ENCODE data around the gene KMT2C.
"Not testable (repeated sequence)": the region's sequence is repeated elsewhere in the genome, so short reads cannot be mapped to it uniquely, and the experiment has no call there.

Gene KMT2C

GRCh38 chr7:152313217-152313616 is 122.6 kb downstream of the KMT2C start:
- DNase-seq (ENCODE audit: low read depth) = no peak

GRCh38 chr7:152312316-152312715 is 123.5 kb downstream of the KMT2C start:
- DNase-seq (ENCODE audit: low read depth) = no peak

DNA sequence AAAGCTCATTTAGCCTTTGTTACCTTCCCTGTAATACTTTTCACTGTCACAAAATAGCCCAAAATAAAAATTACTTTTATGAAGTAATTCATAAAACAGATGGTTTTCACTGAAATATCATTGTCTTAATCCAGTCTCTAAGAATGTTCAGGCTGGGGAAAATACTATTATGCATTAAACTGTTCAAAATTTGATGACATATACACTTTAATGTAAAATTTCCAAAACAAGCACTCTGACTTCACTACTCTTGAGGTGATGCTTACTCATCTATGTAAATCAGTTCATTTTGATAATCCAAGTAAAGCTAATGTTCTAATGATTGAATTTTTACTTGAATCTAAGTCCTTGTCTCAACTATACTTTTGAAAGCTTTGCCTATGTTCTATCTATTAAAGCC is 127.9 kb downstream of the KMT2C start:
- DNase-seq (ENCODE audit: low read depth) = no peak

DNA sequence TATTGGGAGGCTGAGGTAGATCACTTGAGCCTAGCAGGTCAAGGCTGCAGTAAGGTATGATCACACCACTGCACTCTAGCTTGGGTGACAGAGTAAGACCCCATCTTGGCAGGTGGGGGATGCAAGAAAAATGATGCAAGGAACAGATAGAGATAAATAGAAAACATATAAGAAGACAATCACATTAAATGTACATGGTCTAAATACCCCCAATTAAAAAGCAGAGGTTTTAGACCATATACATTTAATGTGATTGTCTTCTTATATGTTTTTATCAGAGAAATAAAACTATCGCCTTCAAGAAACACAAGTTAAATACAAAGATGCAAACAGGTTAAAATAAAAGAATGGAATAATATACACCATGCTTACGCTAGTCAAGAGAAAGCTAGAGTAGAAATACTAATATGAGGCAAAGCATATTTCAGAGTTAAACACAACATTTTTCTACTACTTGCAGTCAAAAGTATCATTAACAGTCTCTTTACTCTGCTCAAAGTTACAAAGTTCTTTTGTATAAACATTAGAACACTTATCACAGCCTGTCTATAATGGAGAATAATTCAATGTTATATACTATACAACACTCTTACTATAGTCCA is 136.2 kb downstream of the KMT2C start:
- not testable (repeated sequence) for DNase-seq (ENCODE audit: low read depth)

DNA sequence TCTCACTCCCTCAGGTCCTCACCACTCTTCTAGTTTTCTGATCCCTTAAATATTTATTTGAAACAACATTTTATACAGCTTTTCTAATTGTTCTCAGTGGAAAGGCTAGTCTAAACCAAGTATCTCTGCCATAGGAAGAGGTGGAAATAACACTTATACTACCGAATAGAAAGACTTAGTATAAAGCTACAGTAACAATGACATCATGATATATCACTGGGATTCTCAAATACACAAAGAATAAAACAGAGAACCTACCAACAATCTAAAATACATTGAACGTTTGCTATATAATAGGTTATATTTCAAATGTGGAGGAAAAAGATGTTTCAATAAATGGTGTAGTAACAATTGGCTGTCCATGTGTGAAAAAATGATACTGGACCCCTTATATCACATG is 142.9 kb downstream of the KMT2C start:
- DNase-seq (ENCODE audit: low read depth) = no peak

GRCh38 chr7:152286972-152287371 is 148.8 kb downstream of the KMT2C start:
- DNase-seq (ENCODE audit: low read depth) = not testable (repeated sequence)

DNA sequence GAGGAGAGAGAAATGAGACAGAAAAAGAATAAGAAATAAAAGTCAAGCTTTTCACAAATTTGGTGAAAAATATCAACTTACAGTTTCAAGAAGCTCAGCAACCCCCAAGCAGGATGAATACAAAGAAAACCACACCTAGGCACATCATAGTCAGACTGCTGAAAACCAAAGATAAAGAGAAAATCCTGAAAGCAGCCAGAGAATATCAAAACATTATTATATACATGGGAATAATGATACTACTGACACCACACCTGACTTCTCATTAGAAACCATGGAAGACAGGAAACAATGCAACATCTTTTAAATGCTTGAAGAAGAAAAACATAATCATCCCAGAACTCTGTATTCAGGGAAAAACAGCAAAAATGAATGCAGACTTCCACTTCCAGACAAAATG is 149.6 kb downstream of the KMT2C start:
- DNase-seq (ENCODE audit: low read depth) = not testable (repeated sequence)

DNA sequence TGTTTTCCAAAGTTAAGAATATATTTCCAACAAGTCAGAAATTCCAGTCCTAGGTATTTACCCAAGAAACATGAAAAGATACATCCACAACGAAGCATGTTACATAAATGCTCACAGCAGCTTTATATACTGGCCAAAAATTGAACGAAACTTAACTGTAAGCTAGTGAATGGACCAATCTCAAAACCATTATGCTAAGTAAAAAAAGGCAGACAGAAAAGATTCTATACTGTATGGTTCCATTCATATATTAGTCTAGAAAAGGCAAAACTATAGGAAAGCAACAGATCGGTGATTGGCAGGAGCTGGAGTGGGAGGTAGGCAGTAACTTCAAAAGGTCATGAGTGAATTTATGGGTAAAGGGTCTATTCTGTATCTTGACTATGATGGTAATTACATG is 150.8 kb downstream of the KMT2C start:
- not testable (repeated sequence) for DNase-seq (ENCODE audit: low read depth)

DNA sequence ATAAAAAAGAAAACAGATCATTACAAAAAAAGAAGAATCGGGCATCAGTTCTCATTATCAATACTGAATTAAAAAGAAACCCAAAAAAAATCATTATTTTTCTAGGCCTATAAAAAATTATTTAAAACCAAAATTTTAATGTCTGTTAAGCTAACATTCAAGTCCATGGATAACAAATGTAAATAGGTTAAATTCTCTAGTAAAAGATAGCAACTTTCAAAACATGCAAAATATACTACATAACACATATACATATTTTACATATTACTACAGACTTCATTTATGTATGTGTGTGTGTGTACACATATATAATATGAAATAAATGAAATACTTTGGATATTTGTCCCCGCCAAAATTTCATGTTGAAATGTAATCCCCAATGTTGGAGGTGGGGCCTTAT is 158.1 kb downstream of the KMT2C start:
- DNase-seq (ENCODE audit: low read depth) = not testable (repeated sequence)

- DNase-seq (ENCODE audit: low read depth) = not testable (repeated sequence)
Observed at GRCh38 chr7:152270427-152270826, 165.4 kb downstream of the KMT2C start.

DNA sequence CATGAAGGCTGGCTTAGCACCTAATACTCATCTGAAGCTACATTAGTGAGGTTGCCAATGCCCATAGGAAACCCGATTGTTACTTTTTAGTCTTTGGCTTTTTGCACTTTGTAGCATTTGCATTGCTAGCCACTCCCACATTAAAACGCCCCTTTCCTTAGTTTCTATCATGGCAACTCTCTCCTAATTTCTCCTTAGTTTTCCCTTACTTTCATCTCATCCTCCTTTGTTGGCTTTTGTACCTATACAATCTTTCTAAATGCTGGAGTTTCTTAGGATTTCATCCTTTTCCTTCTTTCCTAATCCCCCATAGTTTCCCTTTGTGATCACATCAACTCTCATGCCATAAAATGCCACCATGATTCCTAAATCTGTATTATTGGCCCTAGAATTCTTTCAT is 168.9 kb downstream of the KMT2C start:
- DNase-seq (ENCODE audit: low read depth) = not testable (repeated sequence)

DNA sequence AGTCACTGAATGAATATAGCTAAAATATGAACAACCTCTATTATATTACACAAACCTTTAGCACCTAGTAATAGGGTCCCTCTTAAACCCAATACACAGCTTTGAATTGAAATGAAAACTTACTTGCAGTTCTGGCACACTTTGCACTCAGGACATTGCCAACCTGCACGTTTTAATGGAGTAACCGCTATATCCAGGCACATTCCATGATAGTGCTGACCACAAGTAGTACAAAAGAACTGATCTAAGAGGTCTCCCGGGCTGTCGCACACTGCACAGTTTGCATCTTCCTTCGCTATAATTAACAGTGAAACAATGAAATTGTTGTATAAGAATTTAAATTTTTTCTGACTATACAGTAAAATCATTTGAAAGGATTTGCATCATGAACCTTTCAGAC is 170.9 kb downstream of the KMT2C start:
- DNase-seq (ENCODE audit: low read depth) = not testable (repeated sequence)

- DNase-seq (ENCODE audit: low read depth) = not testable (repeated sequence)
Observed at GRCh38 chr7:152262146-152262545, 173.7 kb downstream of the KMT2C start.

DNA sequence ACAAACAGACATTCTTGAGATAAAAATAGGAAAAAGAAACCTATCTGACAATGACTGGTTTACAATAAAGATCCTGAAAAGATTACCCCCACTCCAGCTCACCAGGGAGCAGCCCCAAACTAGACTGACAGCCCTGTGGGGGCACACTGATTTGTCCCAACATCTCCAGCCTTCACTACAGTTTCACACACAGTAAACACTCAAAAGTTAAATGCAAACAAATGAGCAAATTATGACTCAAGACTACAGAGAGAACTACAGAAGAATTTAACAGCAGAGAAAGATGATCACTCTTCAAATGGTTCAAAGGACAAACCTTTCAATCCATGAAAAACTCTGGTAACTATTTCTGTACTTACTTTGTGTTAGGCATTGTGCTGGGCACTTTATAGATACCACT is 176.2 kb downstream of the KMT2C start:
- DNase-seq (ENCODE audit: low read depth) = not testable (repeated sequence)

GRCh38 chr7:152247851-152248250 is 188.0 kb downstream of the KMT2C start:
- DNase-seq (ENCODE audit: low read depth) = not testable (repeated sequence)

GRCh38 chr7:152245417-152245816 is 190.4 kb downstream of the KMT2C start:
- DNase-seq (ENCODE audit: low read depth) = not testable (repeated sequence)

DNA sequence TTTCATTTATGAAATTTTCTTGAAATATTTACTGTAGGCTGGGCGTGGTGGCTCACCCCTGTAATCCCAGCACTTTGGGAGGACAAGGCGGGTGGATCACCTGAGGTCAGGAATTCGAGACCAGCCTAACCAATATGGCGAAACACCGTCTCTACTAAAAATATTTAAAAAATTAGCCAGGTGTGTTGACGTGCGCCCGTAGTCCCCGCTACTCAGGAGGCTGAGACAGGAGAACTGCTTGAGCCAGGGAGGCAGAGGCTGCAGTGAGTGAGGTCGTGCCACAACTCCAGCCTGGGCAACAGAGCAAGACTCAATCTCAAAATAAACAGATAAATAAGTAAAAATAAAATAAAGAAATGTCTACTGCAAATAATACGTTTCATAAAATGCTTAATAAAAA is 192.3 kb downstream of the KMT2C start:
- DNase-seq (ENCODE audit: low read depth) = not testable (repeated sequence)

GRCh38 chr7:152241301-152241700 is 194.5 kb downstream of the KMT2C start:
- not testable (repeated sequence) for DNase-seq (ENCODE audit: low read depth)

- DNase-seq (ENCODE audit: low read depth) = not testable (repeated sequence)
Observed at GRCh38 chr7:152236306-152236705, 199.5 kb downstream of the KMT2C start.

GRCh38 chr7:152234421-152234820 is 201.4 kb downstream of the KMT2C start:
- not testable (repeated sequence) for DNase-seq (ENCODE audit: low read depth)

DNA sequence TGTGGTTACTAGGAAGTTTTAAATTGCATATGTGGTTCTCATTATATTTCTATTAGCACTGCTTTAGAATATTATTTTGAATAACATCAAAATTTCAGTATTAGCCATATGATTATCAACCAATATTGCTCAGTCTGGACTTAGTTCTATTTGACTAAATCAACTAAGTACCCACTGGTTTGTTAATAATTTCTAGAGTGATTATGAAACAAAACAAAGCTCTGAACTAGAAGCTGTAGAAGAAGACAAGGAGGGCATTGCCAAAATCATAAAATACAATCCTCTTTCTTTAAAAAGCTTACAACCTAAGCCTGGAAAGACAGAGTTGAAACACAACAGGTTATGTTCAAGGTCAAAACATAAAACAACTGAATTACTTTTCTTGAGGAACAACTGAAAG is 204.7 kb downstream of the KMT2C start:
- DNase-seq (ENCODE audit: low read depth) = no peak

DNA sequence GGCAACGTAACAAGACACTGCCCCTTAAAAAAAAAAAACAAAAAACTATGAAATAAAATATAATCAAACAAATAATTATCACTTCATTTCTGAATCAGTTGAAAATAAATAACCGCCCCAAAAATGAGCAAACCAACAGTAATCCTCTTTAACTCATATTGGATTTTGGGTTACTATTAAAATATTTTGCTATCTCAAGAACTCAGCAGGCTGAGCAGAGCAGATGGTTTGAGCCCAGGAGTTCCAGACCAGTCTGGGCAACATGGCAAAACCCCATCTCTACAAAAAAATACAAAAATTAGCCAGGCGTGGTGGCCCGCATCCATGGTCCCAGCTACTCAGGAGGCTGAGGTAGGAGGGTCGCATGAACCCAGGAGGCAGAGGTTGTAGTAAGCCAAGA is 216.2 kb downstream of the KMT2C start:
- DNase-seq (ENCODE audit: low read depth) = not testable (repeated sequence)

DNA sequence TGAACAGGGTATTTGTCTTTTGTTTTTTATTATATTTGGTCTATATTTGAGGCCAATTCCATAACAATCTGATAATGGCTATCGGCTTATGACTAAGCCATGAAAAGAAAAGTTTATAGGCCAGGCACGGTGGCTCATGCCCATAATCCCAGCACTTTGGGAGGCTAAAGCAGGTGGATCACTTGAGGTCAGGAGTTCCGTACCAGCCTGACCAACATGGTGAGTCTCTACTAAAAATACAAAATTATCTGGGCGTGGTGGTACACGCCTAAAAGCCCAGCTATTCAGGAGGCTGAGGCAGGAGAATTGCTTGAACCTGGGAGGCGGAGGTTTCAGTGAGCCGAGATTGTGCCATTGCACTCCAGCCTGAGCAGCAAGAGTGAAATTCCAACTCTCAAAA is 227.0 kb downstream of the KMT2C start:
- DNase-seq (ENCODE audit: low read depth) = not testable (repeated sequence)

DNA sequence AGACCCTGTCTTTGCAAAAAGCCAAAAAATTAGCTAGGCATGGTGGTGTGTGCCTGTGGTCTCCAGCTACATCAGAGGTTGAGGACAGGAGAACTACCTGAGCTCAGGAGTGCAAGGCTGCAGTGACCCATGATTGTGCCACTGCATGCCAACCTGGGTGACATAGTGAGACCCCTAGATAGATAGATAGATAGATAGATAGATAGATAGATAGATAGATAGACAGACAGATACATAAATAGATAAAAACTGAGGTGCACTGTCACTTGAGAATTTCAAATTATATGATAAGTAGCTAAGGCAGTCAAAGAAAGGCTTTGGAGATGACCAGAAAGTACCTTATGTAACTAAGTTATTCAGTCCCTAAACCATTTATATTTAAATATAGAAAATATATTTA is 231.4 kb downstream of the KMT2C start:
- not testable (repeated sequence) for DNase-seq (ENCODE audit: low read depth)
